GM21717 (cell line): Measurements from ENCODE around the gene TAS2R20.
"Not testable (repeated sequence)": the region's sequence is repeated elsewhere in the genome, so short reads cannot be mapped to it uniquely, and the experiment has no call there.

ENCODE experiments used
- ATAC-seq: cut with Tn5 transposase; IDR thresholded peaks from one replicate; pipeline ENCODE4 v1.9.1; 2021; ENCODE audit warnings: mild to moderate bottlenecking, moderate library complexity; ENCODE audit not compliant: unreplicated experiment

The TAS2R20 gene

GRCh38 chr12:10998204-10998603, at the start of gene TAS2R20:
Gene TAS2R20 (minus strand): TSS chr12:10998304. CDS start chr12:10997875, 429 bp downstream.
- no peak for ATAC-seq

GRCh38 chr12:11041366-11041765, 43.3 kb upstream of the TAS2R20 start:
- not testable (repeated sequence) for ATAC-seq

- ATAC-seq = no peak
Observed at GRCh38 chr12:11040162-11040561, 42.1 kb upstream of the TAS2R20 start.

GRCh38 chr12:11039171-11039570, 41.1 kb upstream of the TAS2R20 start:
- ATAC-seq = no peak

DNA sequence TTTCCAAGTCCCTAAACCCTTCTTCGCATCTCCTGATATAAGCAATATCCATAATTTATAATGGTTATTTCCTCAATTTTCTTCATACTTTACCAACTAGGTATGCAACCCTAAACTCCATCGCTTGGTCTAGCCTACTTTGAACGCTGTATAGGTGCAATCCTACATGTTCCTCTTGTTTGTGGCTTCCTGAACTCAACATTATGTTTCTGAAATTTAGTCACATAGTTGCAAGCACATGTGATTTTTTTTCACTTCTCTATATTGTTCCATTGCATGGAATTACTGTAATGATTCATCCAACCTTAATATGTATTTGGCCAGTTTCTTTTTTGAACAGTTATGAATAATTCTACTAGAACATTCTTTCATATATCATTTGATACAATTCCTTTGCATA, 35.9 kb upstream of the TAS2R20 start:
- ATAC-seq = not testable (repeated sequence)

DNA sequence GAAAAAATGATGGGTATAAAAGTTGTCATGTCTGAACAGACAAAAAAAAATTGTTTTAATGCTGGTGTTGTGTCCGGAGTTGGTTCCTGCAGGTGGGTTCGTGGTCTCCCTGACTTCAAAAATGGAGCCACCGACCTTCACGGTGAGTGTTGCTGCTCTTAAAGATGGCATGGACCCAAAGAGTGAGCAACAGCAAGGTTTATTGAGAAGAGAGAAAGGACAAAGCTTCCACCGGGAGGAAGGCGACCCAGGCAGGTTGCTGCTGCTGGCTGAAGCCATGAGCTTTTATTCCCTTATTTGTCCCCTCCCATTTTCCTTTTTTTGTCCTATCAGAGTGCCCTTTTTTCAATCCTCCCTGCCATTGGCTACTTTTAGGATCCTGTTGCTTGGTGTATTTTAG, 33.2 kb upstream of the TAS2R20 start, which contains the start of gene TAS2R31:
Gene TAS2R31 (minus strand): TSS at position 101 of the 400 bp plus-strand sequence. CDS start 72 bp downstream, at position 29.
- no peak for ATAC-seq

DNA sequence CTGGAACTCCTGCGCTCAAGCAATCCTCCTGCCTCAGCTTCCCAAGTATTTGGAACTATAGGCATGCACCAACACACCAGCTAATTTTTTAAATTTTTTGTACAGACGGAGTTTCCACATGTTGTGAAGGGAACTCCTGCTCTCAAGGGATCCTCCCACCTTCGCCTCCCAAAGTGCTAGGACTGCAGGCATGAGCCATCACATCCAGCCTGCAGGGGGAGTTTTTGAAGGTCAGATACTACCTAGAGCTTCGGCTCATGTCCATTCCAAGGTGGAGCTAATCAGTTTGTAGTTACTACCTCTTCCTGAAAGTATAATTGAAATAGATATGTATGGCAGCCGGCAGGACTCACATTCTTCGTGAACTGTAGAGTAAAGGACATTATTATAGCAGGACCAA, 28.0 kb upstream of the TAS2R20 start:
- no peak for ATAC-seq

DNA sequence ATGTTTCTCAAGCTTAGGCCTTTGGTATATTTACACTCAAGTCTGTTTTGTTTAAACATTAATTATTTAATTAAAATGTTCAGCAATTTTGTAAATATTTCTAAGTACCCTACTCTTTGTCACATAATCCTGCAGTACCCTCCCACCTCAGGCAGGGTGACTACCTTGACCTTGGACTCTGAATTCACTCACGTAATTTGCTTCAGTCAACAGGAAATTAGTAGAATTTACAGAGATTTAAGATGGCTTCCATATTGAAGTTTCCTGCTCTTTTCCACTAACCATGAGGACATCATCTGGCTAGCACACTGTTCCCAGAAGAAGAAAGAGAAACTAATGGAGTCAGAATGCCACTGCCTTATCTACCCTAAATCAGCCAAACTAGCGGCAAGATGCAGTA, 25.3 kb upstream of the TAS2R20 start:
- no peak for ATAC-seq

GRCh38 chr12:11022520-11022919, 24.4 kb upstream of the TAS2R20 start, which contains the start of gene TAS2R19:
Gene TAS2R19 (minus strand): TSS chr12:11022620. CDS start chr12:11022571, 49 bp downstream.
- no peak for ATAC-seq

GRCh38 chr12:11016937-11017336, 18.8 kb upstream of the TAS2R20 start:
- ATAC-seq = no peak

DNA sequence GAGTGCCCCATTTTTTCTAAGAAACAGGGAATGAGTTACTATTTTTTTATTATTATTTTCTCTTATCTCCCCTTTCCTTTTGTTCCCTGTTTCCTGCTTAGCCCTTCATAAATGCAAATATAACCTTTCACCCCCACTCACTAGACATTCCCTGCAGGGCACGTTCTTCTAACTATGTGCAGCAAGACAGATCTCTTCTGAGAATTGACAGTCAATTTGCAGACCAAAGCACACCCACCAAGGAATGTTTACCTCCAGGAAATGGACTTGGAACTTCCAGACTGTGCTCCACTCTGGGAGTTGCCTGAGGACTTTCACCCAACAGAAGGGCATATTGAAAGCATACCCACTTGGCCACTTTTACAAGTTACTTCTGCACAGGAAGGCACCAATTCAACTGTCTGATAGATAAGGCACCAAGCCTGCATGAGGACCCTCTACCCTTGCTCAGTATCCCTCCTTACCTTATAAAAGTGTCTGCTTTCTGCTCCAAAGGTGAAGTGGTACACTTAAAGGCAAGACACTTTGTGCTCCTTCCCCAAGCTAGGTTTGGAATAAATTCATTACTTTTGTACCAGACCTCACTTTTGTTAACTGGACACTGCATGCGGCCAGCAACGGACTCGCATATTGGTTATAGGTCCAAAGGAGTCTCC, 17.8 kb upstream of the TAS2R20 start:
- ATAC-seq = no peak

GRCh38 chr12:11014234-11014633, 16.1 kb upstream of the TAS2R20 start:
- ATAC-seq = no peak

- no peak for ATAC-seq
Observed at GRCh38 chr12:11007608-11008007, 9.5 kb upstream of the TAS2R20 start.

GRCh38 chr12:10994307-10994706, 3.8 kb downstream of the TAS2R20 start:
- ATAC-seq = no peak

- no peak for ATAC-seq
Observed at GRCh38 chr12:10989107-10989506, 9.0 kb downstream of the TAS2R20 start.

- ATAC-seq = no peak
Observed at GRCh38 chr12:10986812-10987211, 11.3 kb downstream of the TAS2R20 start, which contains the start of gene TAS2R50. Gene TAS2R50 (minus strand): TSS chr12:10986912. CDS start chr12:10986860, 52 bp downstream.

DNA sequence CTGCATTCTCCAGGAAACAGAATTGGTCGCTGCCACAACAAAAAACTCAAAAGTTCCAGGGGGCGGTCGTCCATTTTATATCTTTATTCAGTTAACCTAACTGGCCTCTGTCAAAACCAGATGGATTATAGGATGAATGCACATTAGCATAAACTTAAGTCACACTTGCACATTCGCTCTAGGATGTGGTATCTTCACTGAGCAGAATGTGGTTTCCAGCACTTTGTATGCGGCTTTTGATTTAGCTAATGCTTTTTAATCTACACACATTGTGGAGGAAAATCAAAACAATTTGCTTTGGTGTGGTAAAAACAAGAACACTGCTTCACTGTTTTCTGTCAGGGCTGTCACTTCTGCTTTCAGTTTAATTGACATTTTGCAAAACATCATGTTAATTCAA, 15.9 kb downstream of the TAS2R20 start:
- ATAC-seq = no peak

GRCh38 chr12:10974965-10975364, 23.1 kb downstream of the TAS2R20 start:
- ATAC-seq = no peak

DNA sequence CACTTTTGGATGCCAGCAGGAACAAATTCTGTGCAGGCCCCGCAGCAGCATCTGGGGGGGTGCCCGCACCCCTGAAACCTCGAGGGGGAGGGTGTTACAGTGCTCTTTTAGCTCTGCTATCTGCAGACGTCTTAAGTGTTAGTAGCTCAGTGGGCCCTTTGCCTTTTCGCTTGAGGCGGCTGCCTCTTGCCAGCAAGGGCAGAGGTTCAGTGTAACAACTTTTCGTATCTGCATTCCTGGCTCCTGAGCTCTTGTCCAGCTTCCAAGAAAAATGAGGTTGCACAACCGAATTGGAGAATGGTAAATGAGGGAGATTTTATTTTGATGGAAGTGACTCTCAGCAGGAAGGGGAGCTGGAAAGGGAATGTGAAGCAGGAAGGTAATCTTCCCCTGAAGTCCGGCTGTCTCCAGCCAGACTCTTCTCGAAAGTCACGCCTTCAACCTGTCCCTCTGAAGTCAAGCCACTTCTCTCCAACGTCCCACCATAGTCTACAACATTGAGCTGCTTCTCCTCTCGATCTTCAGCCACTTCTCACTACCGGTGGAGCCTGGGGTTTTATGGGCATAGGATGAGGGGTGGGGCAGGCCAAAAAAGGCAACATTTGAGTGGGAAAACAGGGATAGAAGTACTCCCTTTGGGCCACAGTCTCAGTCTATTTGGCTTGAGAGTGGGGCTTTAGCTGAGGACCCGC, 29.2 kb downstream of the TAS2R20 start:
- ATAC-seq = no peak

GRCh38 chr12:10967409-10967808, 30.7 kb downstream of the TAS2R20 start:
- no peak for ATAC-seq

DNA sequence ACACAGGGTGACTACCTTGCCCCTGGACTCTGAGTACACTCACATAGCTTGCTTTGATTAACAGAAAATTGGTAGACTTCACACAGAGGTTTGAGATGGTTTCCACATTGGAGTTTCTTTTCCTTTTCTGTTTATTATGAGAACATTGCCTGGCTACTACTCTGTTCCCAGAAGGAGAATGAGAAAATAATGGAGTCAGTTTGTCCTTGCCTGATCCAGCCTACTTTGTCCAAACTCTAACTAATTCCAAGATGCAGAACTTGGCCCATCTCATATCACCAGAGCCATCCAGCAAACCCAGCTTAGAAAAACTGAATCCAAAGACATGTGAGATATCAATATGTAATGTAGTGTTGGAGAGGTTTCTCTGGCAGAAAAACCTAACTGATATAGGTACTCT, 31.8 kb downstream of the TAS2R20 start:
- no peak for ATAC-seq

GRCh38 chr12:10965476-10965875, 32.6 kb downstream of the TAS2R20 start:
- ATAC-seq = no peak
